H9 (cell line): ENCODE measurements around the gene ALDH3A2. TPM values are rescaled to one million over a fixed set of nuclear protein-coding genes. Genes with fewer than 3 reads are reported as not detected.

ENCODE experiments used
- DNase-seq: peaks from one replicate; pipeline ENCODE4 v3.0.0-alpha.2; 2017
- H2AFZ ChIP-seq: one replicate; pipeline ENCODE4 v1.6.1; 2013; ENCODE audit warnings: mild to moderate bottlenecking, low read length, control low read depth, moderate library complexity
- H2AK5ac ChIP-seq: 2 replicates; pipeline ENCODE4 v1.6.1; 2013; ENCODE audit warnings: low read length, control low read depth, mixed read lengths; ENCODE audit not compliant: insufficient read length
- H2BK120ac ChIP-seq: one replicate; pipeline ENCODE4 v1.6.1; 2013; ENCODE audit warnings: low read depth, mild to moderate bottlenecking, low read length, control low read depth, inconsistent platforms; ENCODE audit not compliant: poor library complexity, severe bottlenecking
- H2BK12ac ChIP-seq: 2 replicates; pipeline ENCODE4 v1.6.1; 2013; ENCODE audit warnings: low read length, control low read depth, mixed read lengths, low read depth; ENCODE audit not compliant: insufficient read length
- H2BK15ac ChIP-seq: 2 replicates; pipeline ENCODE4 v1.6.1; 2013; ENCODE audit warnings: low read depth, low read length, control low read depth
- H2BK20ac ChIP-seq: one replicate; pipeline ENCODE4 v1.6.1; 2013; ENCODE audit warnings: low read depth, mild to moderate bottlenecking, low read length, control low read depth, inconsistent platforms; ENCODE audit not compliant: poor library complexity, severe bottlenecking
- H2BK5ac ChIP-seq: 2 replicates; pipeline ENCODE4 v1.6.1; 2013; ENCODE audit warnings: low read length, control low read depth, mixed read lengths; ENCODE audit not compliant: insufficient read length
- H3K14ac ChIP-seq: 2 replicates; pipeline ENCODE4 v1.6.1; 2013; ENCODE audit warnings: low read length, control low read depth; ENCODE audit not compliant: insufficient read depth
- H3K18ac ChIP-seq: 2 replicates; pipeline ENCODE4 v1.6.1; 2013; ENCODE audit warnings: low read depth, mild to moderate bottlenecking, mixed read lengths, low read length, control low read depth; ENCODE audit not compliant: insufficient read length
- H3K23ac ChIP-seq: 2 replicates; pipeline ENCODE4 v1.6.1; 2013; ENCODE audit warnings: low read length, control low read depth, mixed read lengths, low read depth; ENCODE audit not compliant: insufficient read length
- H3K23me2 ChIP-seq: 2 replicates; pipeline ENCODE4 v1.6.1; 2013; ENCODE audit warnings: low read depth, mild to moderate bottlenecking, mixed read lengths, low read length, control low read depth; ENCODE audit not compliant: insufficient read length, poor library complexity, severe bottlenecking
- H3K27ac ChIP-seq: 2 replicates; pipeline ENCODE4 v1.5.1; 2013; ENCODE audit warnings: low read length, control low read depth, mixed read lengths, low read depth; ENCODE audit not compliant: insufficient read length
- H3K27me3 ChIP-seq: 2 replicates; pipeline ENCODE4 v1.6.1; 2013; ENCODE audit warnings: low read length, control low read depth, inconsistent platforms; ENCODE audit not compliant: insufficient read depth
- H3K4ac ChIP-seq: 2 replicates; pipeline ENCODE4 v1.6.1; 2013; ENCODE audit warnings: low read depth, mild to moderate bottlenecking, control low read depth, inconsistent platforms, low read length, moderate library complexity
- H3K4me1 ChIP-seq: 2 replicates; pipeline ENCODE4 v1.6.1; 2013; ENCODE audit warnings: low read length, control low read depth, inconsistent platforms; ENCODE audit not compliant: insufficient read depth
- H3K4me2 ChIP-seq: 2 replicates; pipeline ENCODE4 v1.6.1; 2013; ENCODE audit warnings: low read length, control low read depth, mixed read lengths; ENCODE audit not compliant: insufficient read length, insufficient read depth
- H3K56ac ChIP-seq: 2 replicates; pipeline ENCODE4 v1.6.1; 2013; ENCODE audit warnings: low read depth, mild to moderate bottlenecking, mixed read lengths, low read length, control low read depth; ENCODE audit not compliant: insufficient read length
- H3K79me1 ChIP-seq: 2 replicates; pipeline ENCODE4 v1.6.1; 2013; ENCODE audit warnings: low read depth, mild to moderate bottlenecking, moderate library complexity, low read length, control low read depth, inconsistent platforms; ENCODE audit not compliant: insufficient read depth, poor library complexity, severe bottlenecking
- H3K79me2 ChIP-seq: 2 replicates; pipeline ENCODE4 v1.6.1; 2013; ENCODE audit warnings: low read length, control low read depth, inconsistent platforms; ENCODE audit not compliant: insufficient read depth
- H3K9ac ChIP-seq: 2 replicates; pipeline ENCODE4 v1.6.1; 2013; ENCODE audit warnings: low read length, control low read depth, mixed read lengths; ENCODE audit not compliant: insufficient read length; ENCODE audit errors: extremely low read depth
- H3K9me3 ChIP-seq: one replicate; pipeline ENCODE4 v1.6.1; 2013; ENCODE audit warnings: low read depth, low read length, inconsistent platforms; ENCODE audit not compliant: control insufficient read depth
- H3T11ph ChIP-seq: one replicate; pipeline ENCODE4 v1.6.1; 2013; ENCODE audit warnings: mild to moderate bottlenecking, low read length, control low read depth, inconsistent platforms
- H4K20me1 ChIP-seq: one replicate; pipeline ENCODE4 v1.6.1; 2013; ENCODE audit not compliant: control insufficient read depth, insufficient read length, insufficient read depth
- H4K5ac ChIP-seq: 2 replicates; pipeline ENCODE4 v1.6.1; 2013; ENCODE audit warnings: low read depth, mild to moderate bottlenecking, mixed read lengths, low read length, control low read depth; ENCODE audit not compliant: insufficient read length
- H4K8ac ChIP-seq: replicated peaks from 2 replicates; pipeline ENCODE4 v1.6.1; 2013; ENCODE audit warnings: low read length, control low read depth, mixed read lengths, low read depth; ENCODE audit not compliant: insufficient read length
- H4K91ac ChIP-seq: 2 replicates; pipeline ENCODE4 v1.6.1; 2013; ENCODE audit warnings: low read depth, mild to moderate bottlenecking, moderate library complexity, mixed read lengths, low read length, control low read depth; ENCODE audit not compliant: insufficient read length
- H3K27ac Mint-ChIP-seq, 3 experiments: 2 replicates in 2 of 3; 3 replicates in 1 of 3; pipeline ENCODE4 v1.8.0; 2020 to 2021; ENCODE audit warnings: mixed read lengths in 3 of 3, mild to moderate bottlenecking in 1 of 3, moderate library complexity in 1 of 3
- H3K27me3 Mint-ChIP-seq: 2 replicates; pipeline ENCODE4 v1.8.0; 2021; ENCODE audit warnings: low read depth, mild to moderate bottlenecking, moderate library complexity, mixed read lengths
- H3K36me3 Mint-ChIP-seq, 3 experiments: 2 replicates in 2 of 3; 3 replicates in 1 of 3; pipeline ENCODE4 v1.8.0; 2020 to 2021; ENCODE audit warnings: low read depth in 3 of 3, mixed read lengths in 3 of 3; ENCODE audit not compliant: insufficient read depth in 1 of 3
- H3K4me1 Mint-ChIP-seq, 2 experiments: 2 replicates each; pipeline ENCODE4 v1.8.0; 2020; ENCODE audit warnings: mixed read lengths in 2 of 2
- H3K4me3 Mint-ChIP-seq, 2 experiments: 2 replicates in 1 of 2; 3 replicates in 1 of 2; pipeline ENCODE4 v1.8.0; 2020 to 2021; ENCODE audit warnings: mild to moderate bottlenecking in 2 of 2, mixed read lengths in 2 of 2, moderate library complexity in 1 of 2
- H3K9me3 Mint-ChIP-seq, 2 experiments: 2 replicates in 1 of 2; 3 replicates in 1 of 2; pipeline ENCODE4 v1.8.0; 2020; ENCODE audit warnings: mild to moderate bottlenecking in 2 of 2, mixed read lengths in 2 of 2, moderate library complexity in 1 of 2
- CTCF ChIP-seq: fragments of 200-600 bp; sonication (generic); conservative IDR thresholded peaks from 3 replicates; pipeline ENCODE4 v1.8.0; 2021; ENCODE audit warnings: antibody characterized with exemption, mild to moderate bottlenecking
- WGBS: extraction: QIAGEN DNeasy Blood & Tissue Kit; methylation state at CpG from one replicate; pipeline ENCODE4 v1.1.7; 2013; ENCODE audit warnings: missing lambda C conversion rate, low lambda C conversion rate, mixed read lengths; ENCODE audit not compliant: insufficient read length; ENCODE audit errors: extremely low coverage; 5-methylcytosine and 5-hydroxymethylcytosine counted together
- total RNA-seq: library from RNA; stranded (reverse); gene quantifications from 2 replicates; pipeline ENCODE4 v1.2.1, GENCODE V29; 2021

The ALDH3A2 gene
- total RNA-seq, 1 experiment from 2014 or later, result 100 TPM

- Histone ChIP-seq H4K8ac (no peak overlapping the region), H3K23ac (no peak overlapping the region), H3K18ac (no peak overlapping the region), H3K27me3 (no peaks in the 10 kb centered on the region), H3K56ac (no peak overlapping the region), H3K23me2 (no peaks in the 10 kb centered on the region), H3K9ac (no peak overlapping the region), H2AFZ (no peak overlapping the region), H3K4me2 (no peak overlapping the region), H3K4me1 (no peaks in the 10 kb centered on the region), H2AK5ac (no peak overlapping the region), H3K9me3 (peaks cover 11% of the 10 kb centered on the region), H3K79me1 (peaks cover 7% of the 10 kb centered on the region), H3K4ac (no peak overlapping the region), H3K14ac (no peak overlapping the region), H2BK120ac (no peak overlapping the region), H2BK15ac (no peak overlapping the region), H2BK5ac (no peak overlapping the region), H2BK20ac (no peak overlapping the region), H3T11ph (no peak overlapping the region), H3K79me2 (peaks cover 15% of the 10 kb centered on the region; the same call in 1 of the 2 replicates), H4K91ac (no peak overlapping the region), H4K5ac (no peak overlapping the region), H2BK12ac (no peak overlapping the region), H3K27ac (no peak overlapping the region), H4K20me1 (peaks cover 2% of the 10 kb centered on the region)
- no peaks in the 10 kb centered on the region for H3K27me3 Mint-ChIP-seq
- peaks cover 52 to 73% (median 61%) of the 10 kb centered on the region in 3 experiments for H3K36me3 Mint-ChIP-seq
- H3K27ac Mint-ChIP-seq, result no peak overlapping the region
- peaks cover 9 to 17% of the 10 kb centered on the region in 2 experiments for H3K4me1 Mint-ChIP-seq
- DNase-seq, result no peak
- no peak for TF ChIP-seq CTCF
- peaks cover 19 to 22% of the 10 kb centered on the region in 2 experiments for H3K9me3 Mint-ChIP-seq
- no peak overlapping the region for H3K4me3 Mint-ChIP-seq
- no CpG with 5 or more reads among the region's 30 CpGs for WGBS
These were observed 5.9 kb downstream of the ALDH3A2 start for GRCh38 chr17:19654342-19654886.
